Endothelial cell of umbilical vein (primary cell): ENCODE results near the gene TMEM273. TPM values are rescaled to one million over a fixed set of nuclear protein-coding genes. Genes with fewer than 3 reads are reported as not detected.

ENCODE experiments used
- BruUV-seq: library from RNA; stranded (reverse); fragments of 400-500 nt; replicated peaks from 2 replicates; lab custom pipeline; 2021; lab: Mats Ljungman, UMichigan
- CTCF ChIA-PET: fragments of 300-600, 350-600 bp; sonication (Branson Sonifier 250); formaldehyde crosslinking; loops from one replicate; lab custom pipeline; 2021; ENCODE audit warnings: antibody characterized with exemption, inconsistent platforms; lab: Charles Lee
- POLR2A ChIA-PET: fragments of 300-600, 350-600 bp; sonication (Branson Sonifier 250); formaldehyde crosslinking; loops from one replicate; lab custom pipeline; 2021; ENCODE audit warnings: antibody characterized with exemption, inconsistent platforms; lab: Charles Lee
- DNase-seq: peaks from one replicate; pipeline ENCODE4 v3.0.0-alpha.2; 2011; ENCODE audit warnings: low read depth, low spot score
- FAIRE-seq: peaks from 2 replicates; lab custom pipeline; 2011; peaks lifted over from hg19 to GRCh38; lab: Jason Lieb, UNC
- H2AFZ ChIP-seq: 2 replicates; pipeline ENCODE4 v1.6.0; 2012; ENCODE audit warnings: low read depth, low read length, control low read depth, inconsistent platforms
- H3K27ac ChIP-seq: 2 replicates; pipeline ENCODE4 v1.5.1; 2011; ENCODE audit warnings: low read depth, mild to moderate bottlenecking, control low read depth, low read length, moderate library complexity; ENCODE audit not compliant: insufficient read depth
- H3K27me3 ChIP-seq, 2 experiments: 2 replicates each; pipeline versions ENCODE4 v1.6.0 to v1.6.1; 2011; ENCODE audit warnings: low read length in 2 of 2, mixed read lengths in 1 of 2; ENCODE audit not compliant: control insufficient read depth in 2 of 2, insufficient read depth in 2 of 2
- H3K36me3 ChIP-seq, 2 experiments: 2 replicates in 1 of 2; 3 replicates in 1 of 2; pipeline ENCODE4 v1.5.1; 2011; ENCODE audit warnings: low read length in 2 of 2, mild to moderate bottlenecking in 1 of 2, moderate library complexity in 1 of 2; ENCODE audit not compliant: control insufficient read depth in 2 of 2, insufficient read depth in 2 of 2; ENCODE audit errors: extremely low read depth in 1 of 2
- H3K4me1 ChIP-seq: 3 replicates; pipeline ENCODE4 v1.5.1; 2011; ENCODE audit warnings: mild to moderate bottlenecking, low read length; ENCODE audit not compliant: control insufficient read depth, insufficient read depth; ENCODE audit errors: extremely low read depth
- H3K4me2 ChIP-seq: 2 replicates; pipeline ENCODE4 v1.6.1; 2011; ENCODE audit warnings: low read length, control low read depth, mixed read lengths; ENCODE audit not compliant: insufficient read depth
- H3K4me3 ChIP-seq, 3 experiments: fragments of 200-600 bp in 1 of 3; sonication (generic), shearing (Covaris generic) in 1 of 3; replicated peaks in 1 of 3; 2 replicates each; pipeline ENCODE4 v1.5.1; 2011 to 2016; ENCODE audit warnings: control low read depth in 3 of 3, low read length in 3 of 3, mild to moderate bottlenecking in 2 of 3, inconsistent platforms in 1 of 3, low read depth in 1 of 3, moderate library complexity in 1 of 3; ENCODE audit not compliant: insufficient read depth in 1 of 3
- H3K79me2 ChIP-seq: 2 replicates; pipeline ENCODE4 v1.6.0; 2012; ENCODE audit warnings: low read length, inconsistent platforms; ENCODE audit not compliant: control insufficient read depth, insufficient read depth
- H3K9ac ChIP-seq: replicated peaks from 2 replicates; pipeline ENCODE3; 2011; ENCODE audit warnings: low read length, control low read depth; ENCODE audit not compliant: insufficient read depth; ENCODE audit errors: extremely low read depth
- H3K9me1 ChIP-seq: replicated peaks from 3 replicates; pipeline ENCODE4 v1.6.0; 2011; ENCODE audit warnings: mild to moderate bottlenecking, low read length; ENCODE audit not compliant: control insufficient read depth, insufficient read depth; ENCODE audit errors: extremely low read depth
- H3K9me3 ChIP-seq: replicated peaks from 2 replicates; pipeline ENCODE4 v1.5.1; 2012; ENCODE audit warnings: low read length, inconsistent platforms; ENCODE audit not compliant: control insufficient read depth, insufficient read depth
- H4K20me1 ChIP-seq: replicated peaks from 2 replicates; pipeline ENCODE3; 2011; ENCODE audit warnings: mild to moderate bottlenecking, low read length; ENCODE audit not compliant: control insufficient read depth, insufficient read depth; ENCODE audit errors: extremely low read depth
- EZH2 ChIP-seq: IDR thresholded peaks from 2 replicates; pipeline ENCODE4 v1.6.1; 2012; ENCODE audit warnings: borderline replicate concordance, low read depth, mild to moderate bottlenecking, moderate library complexity, low read length, inconsistent platforms; ENCODE audit not compliant: severe bottlenecking
- FOS ChIP-seq: IDR thresholded peaks from 2 replicates; pipeline ENCODE4 v1.6.1; 2011; ENCODE audit warnings: mild to moderate bottlenecking, low read length, moderate library complexity, borderline replicate concordance; ENCODE audit not compliant: insufficient read depth
- GATA2 ChIP-seq: IDR thresholded peaks from 2 replicates; pipeline ENCODE4 v1.7.0; 2011; ENCODE audit warnings: low read depth, mild to moderate bottlenecking, moderate library complexity, mixed read lengths, low read length; ENCODE audit not compliant: insufficient read length, insufficient read depth
- JUN ChIP-seq: IDR thresholded peaks from 2 replicates; pipeline ENCODE4 v1.6.1; 2011; ENCODE audit warnings: borderline replicate concordance, low read depth; ENCODE audit not compliant: insufficient read length, insufficient read depth
- MYC ChIP-seq: IDR thresholded peaks from one replicate; pipeline ENCODE4 v1.6.1; 2011; ENCODE audit warnings: mild to moderate bottlenecking, low read depth, low read length
- POLR2A ChIP-seq: IDR thresholded peaks from 2 replicates; pipeline ENCODE4 v1.6.1; 2012; ENCODE audit warnings: low read depth, mild to moderate bottlenecking, control low read depth, low read length
- POLR2AphosphoS5 ChIP-seq: IDR thresholded peaks from 2 replicates; pipeline ENCODE4 v1.6.1; 2012; ENCODE audit warnings: low read depth, mild to moderate bottlenecking, control low read depth, low read length, moderate library complexity; ENCODE audit not compliant: insufficient read depth
- dilution Hi-C: fragments of 300-500 bp; cut with MboI; formaldehyde crosslinking; loops from one replicate; pipeline ENCODE4 v1.15.0; 2019; ENCODE audit warnings: low sequenced_read_pairs; ENCODE audit not compliant: extremely low pct_ligation_motif_present
- intact Hi-C: fragments of 100-400 bp; cut with micrococcal nuclease; formaldehyde crosslinking; loops from one replicate; pipeline ENCODE4 v1.10.0; 2022
- polyA plus RNA-seq, 4 experiments: library from polyadenylated mRNA; depleted of rRNA in 3 of 4; stranded (reverse) in 3 of 4; unstranded in 1 of 4; fragments of >200 nt; gene quantifications; 2 replicates each; pipeline versions ENCODE4 v1.2.1 to v1.2.3, GENCODE V29; 2011 to 2012; ENCODE audit warnings: missing spikeins in 1 of 4
- total RNA-seq: library from RNA; stranded (reverse); gene quantifications from 2 replicates; pipeline ENCODE4 v1.2.3, GENCODE V29; 2021
- TF ChIP-seq, protein P1 (sequence below), 2 donors: IDR thresholded peaks; 1 replicate in 1 of 2; 2 replicates in 1 of 2; pipeline ENCODE4 v1.5.1; 2011; ENCODE audit warnings: low read length in 2 of 2, mild to moderate bottlenecking in 2 of 2, moderate library complexity in 2 of 2, control low read depth in 1 of 2, inconsistent platforms in 1 of 2, low read depth in 1 of 2; ENCODE audit not compliant: insufficient read depth in 1 of 2; ENCODE audit errors: extremely low read depth in 1 of 2
- TF ChIP-seq, protein P2 (sequence below): IDR thresholded peaks from 2 replicates; pipeline ENCODE4 v1.6.1; 2011; ENCODE audit not compliant: insufficient read depth, insufficient read length

TMEM273 gene
- total and polyA plus RNA-seq, 2 donors (not counting 3 experiments of a cell fraction or from before 2014, with no cell fraction given) = 1.9 to 3.7 TPM

DNA sequence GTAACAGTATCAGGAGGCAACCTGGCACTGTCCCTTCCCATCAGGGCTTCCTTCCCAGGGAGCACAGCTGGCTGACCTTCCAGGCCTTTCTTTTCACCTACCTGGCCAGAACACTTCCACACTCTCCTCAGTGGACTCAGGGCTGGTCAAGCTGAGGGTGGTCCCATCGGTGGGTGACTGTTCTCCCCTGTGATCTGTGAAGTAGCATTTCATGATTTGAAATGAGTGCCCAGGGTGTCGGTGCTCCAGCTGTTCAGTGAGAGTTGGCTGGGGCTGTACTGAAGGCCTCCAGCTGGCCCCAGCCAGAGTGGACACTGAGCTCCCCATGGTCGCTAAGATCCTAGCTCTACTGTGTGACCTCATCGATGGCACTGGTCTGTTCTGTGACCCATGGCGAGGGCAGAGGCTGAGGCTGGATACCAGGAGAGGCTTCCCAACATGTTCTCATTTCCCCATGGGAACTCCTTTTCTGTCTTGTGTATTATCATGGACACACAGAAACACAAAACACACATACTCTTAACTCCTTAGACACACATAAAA is 54.4 kb downstream of the TMEM273 start, which contains the start of gene FAM170B:
Gene FAM170B, minus strand, starts transcription at position 316 of the 543 bp plus-strand sequence. Its CDS starts 103 bp downstream, at position 213.
- FAIRE-seq = no peak
- dilution Hi-C loops = no loop called here
- BruUV-seq = no TSS peak
- no peak within 1 kb of the TSS for H3K4me2 ChIP-seq
- CTCF ChIA-PET = no interaction called here
- H2AFZ ChIP-seq = no peak within 1 kb of the TSS
- no peak within 1 kb of the TSS for H3K9ac ChIP-seq
- H3K9me1 ChIP-seq = no peaks in the 10 kb centered on the region
- H3K4me1 ChIP-seq = no peaks in the 10 kb centered on the region
- TF ChIP-seq MYC (no peak), POLR2A (no peak), GATA2 (no peak), EZH2 (no peak), JUN (no peak), POLR2AphosphoS5 (no peak), FOS (no peak)
- TF ChIP-seq, protein P1, sequence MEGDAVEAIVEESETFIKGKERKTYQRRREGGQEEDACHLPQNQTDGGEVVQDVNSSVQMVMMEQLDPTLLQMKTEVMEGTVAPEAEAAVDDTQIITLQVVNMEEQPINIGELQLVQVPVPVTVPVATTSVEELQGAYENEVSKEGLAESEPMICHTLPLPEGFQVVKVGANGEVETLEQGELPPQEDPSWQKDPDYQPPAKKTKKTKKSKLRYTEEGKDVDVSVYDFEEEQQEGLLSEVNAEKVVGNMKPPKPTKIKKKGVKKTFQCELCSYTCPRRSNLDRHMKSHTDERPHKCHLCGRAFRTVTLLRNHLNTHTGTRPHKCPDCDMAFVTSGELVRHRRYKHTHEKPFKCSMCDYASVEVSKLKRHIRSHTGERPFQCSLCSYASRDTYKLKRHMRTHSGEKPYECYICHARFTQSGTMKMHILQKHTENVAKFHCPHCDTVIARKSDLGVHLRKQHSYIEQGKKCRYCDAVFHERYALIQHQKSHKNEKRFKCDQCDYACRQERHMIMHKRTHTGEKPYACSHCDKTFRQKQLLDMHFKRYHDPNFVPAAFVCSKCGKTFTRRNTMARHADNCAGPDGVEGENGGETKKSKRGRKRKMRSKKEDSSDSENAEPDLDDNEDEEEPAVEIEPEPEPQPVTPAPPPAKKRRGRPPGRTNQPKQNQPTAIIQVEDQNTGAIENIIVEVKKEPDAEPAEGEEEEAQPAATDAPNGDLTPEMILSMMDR (IDR thresholded peaks at IDR 0.05; ENCODE audit: extremely low read depth in 1 of 2, insufficient read depth in 1 of 2, low read depth in 1 of 2, low read length in 2 of 2) = no peak
- TF ChIP-seq, protein P2, sequence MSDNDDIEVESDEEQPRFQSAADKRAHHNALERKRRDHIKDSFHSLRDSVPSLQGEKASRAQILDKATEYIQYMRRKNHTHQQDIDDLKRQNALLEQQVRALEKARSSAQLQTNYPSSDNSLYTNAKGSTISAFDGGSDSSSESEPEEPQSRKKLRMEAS = no peak
- H3K79me2 ChIP-seq = no peaks in the 10 kb centered on the region
- no peaks in the 10 kb centered on the region for H3K36me3 ChIP-seq
- H3K9me3 ChIP-seq = no peaks in the 10 kb centered on the region
- intact Hi-C loops = no loop called here
- H3K4me3 ChIP-seq = no peak within 1 kb of the TSS
- H3K27me3 ChIP-seq = peaks cover 0 to 8% of the 10 kb centered on the region in 2 experiments
- no peak within 1 kb of the TSS for H3K27ac ChIP-seq
- POLR2A ChIA-PET = no interaction called here
- DNase-seq = no peak
- no peaks in the 10 kb centered on the region for H4K20me1 ChIP-seq
